Measurements from ENCODE around the gene NFKBIL1.

Gene NFKBIL1

GRCh38 chr6:31573239-31574105 is 26.1 kb downstream of the NFKBIL1 start:
- TF ChIP-seq EZH2phosphoT487 (IDR thresholded peaks at IDR 0.05; ENCODE audit: low read depth): no peak
- no peak for TF ChIP-seq CTCF (IDR thresholded peaks at IDR 0.05; ENCODE audit: low read depth, low read length)
- Histone ChIP-seq H3K9me3 (ENCODE audit: insufficient read depth, low read length) (no peaks in the 10 kb centered on the region), H3K4me3 (ENCODE audit: low read length) (peak overlapping the region; percentile 98), H3K36me3 (replicated peaks; ENCODE audit: low read depth, low read length) (peaks cover 45% of the 10 kb centered on the region), H3K4me2 (ENCODE audit: low read length) (peak overlapping the region; percentile 100), H3K4me1 (ENCODE audit: low read length) (peaks cover 59% of the 10 kb centered on the region), H2AFZ (ENCODE audit: low read depth, low read length) (no peak overlapping the region), H3K27me3 (ENCODE audit: low read depth, low read length) (no peaks in the 10 kb centered on the region), H4K20me1 (ENCODE audit: insufficient read depth, low read length) (peaks cover 25% of the 10 kb centered on the region), H3K9ac (ENCODE audit: low read length) (peak overlapping the region; percentile 92), H3K27ac (ENCODE audit: low read length) (peak overlapping the region; percentile 100), H3K79me2 (ENCODE audit: low read length) (peaks cover 96% of the 10 kb centered on the region)

- H2AFZ ChIP-seq (ENCODE audit: low read depth, low read length): no peak overlapping the region
- H3K79me2 ChIP-seq (ENCODE audit: low read length): peaks cover 99% of the 10 kb centered on the region
- peaks cover 51% of the 10 kb centered on the region for H3K36me3 ChIP-seq (replicated peaks; ENCODE audit: low read depth, low read length)
- peaks cover 26% of the 10 kb centered on the region for H4K20me1 ChIP-seq (ENCODE audit: insufficient read depth, low read length)
- H3K9ac ChIP-seq (ENCODE audit: low read length): peak overlapping the region; percentile 92
- peak overlapping the region; percentile 100 for H3K4me2 ChIP-seq (ENCODE audit: low read length)
- H3K9me3 ChIP-seq (ENCODE audit: insufficient read depth, low read length): no peaks in the 10 kb centered on the region
- H3K27ac ChIP-seq (ENCODE audit: low read length): peak overlapping the region; percentile 100
- peak overlapping the region; percentile 98 for H3K4me3 ChIP-seq (ENCODE audit: low read length)
- no peak for TF ChIP-seq EZH2phosphoT487 (IDR thresholded peaks at IDR 0.05; ENCODE audit: low read depth)
- TF ChIP-seq CTCF (IDR thresholded peaks at IDR 0.05; ENCODE audit: low read depth, low read length): peak; percentile 30
- no peaks in the 10 kb centered on the region for H3K27me3 ChIP-seq (ENCODE audit: low read depth, low read length)
- peaks cover 61% of the 10 kb centered on the region for H3K4me1 ChIP-seq (ENCODE audit: low read length)
Observed at GRCh38 chr6:31574106-31575061, 27.0 kb downstream of the NFKBIL1 start.

GRCh38 chr6:31575335-31575901 is 28.0 kb downstream of the NFKBIL1 start, which contains the start of gene TNF:
Gene TNF (plus strand): TSS chr6:31575565. CDS start chr6:31575742, 177 bp downstream.
- H2AFZ ChIP-seq (ENCODE audit: low read depth, low read length): no peak within 1 kb of the TSS
- peaks cover 51% of the 10 kb centered on the region for H3K36me3 ChIP-seq (replicated peaks; ENCODE audit: low read depth, low read length)
- peaks cover 26% of the 10 kb centered on the region for H4K20me1 ChIP-seq (ENCODE audit: insufficient read depth, low read length)
- TF ChIP-seq CTCF (IDR thresholded peaks at IDR 0.05; ENCODE audit: low read depth, low read length): no peak
- TF ChIP-seq EZH2phosphoT487 (IDR thresholded peaks at IDR 0.05; ENCODE audit: low read depth): no peak
- H3K4me1 ChIP-seq (ENCODE audit: low read length): peaks cover 60% of the 10 kb centered on the region
- peak within 1 kb of the TSS; percentile 98 for H3K4me3 ChIP-seq (ENCODE audit: low read length)
- H3K79me2 ChIP-seq (ENCODE audit: low read length): peaks cover 99% of the 10 kb centered on the region
- H3K9ac ChIP-seq (ENCODE audit: low read length): peak within 1 kb of the TSS; percentile 92
- H3K4me2 ChIP-seq (ENCODE audit: low read length): peak within 1 kb of the TSS; percentile 100
- no peaks in the 10 kb centered on the region for H3K9me3 ChIP-seq (ENCODE audit: insufficient read depth, low read length)
- H3K27ac ChIP-seq (ENCODE audit: low read length): peak within 1 kb of the TSS; percentile 100
- H3K27me3 ChIP-seq (ENCODE audit: low read depth, low read length): no peaks in the 10 kb centered on the region

Data from OCI-LY3 (cell line).